H1 (cell line): ENCODE results near the gene FAM131C. TPM values are rescaled to one million over a fixed set of nuclear protein-coding genes. Genes with fewer than 3 reads are reported as not detected.

Experiments used
- CTCF ChIA-PET: fragments of 300-600 bp; sonication (Branson Sonifier 250); formaldehyde crosslinking; loops from one replicate; lab custom pipeline; 2021; ENCODE audit not compliant: partially characterized antibody; lab: Charles Lee
- POLR2A ChIA-PET: fragments of 300-600 bp; sonication (Branson Sonifier 250); formaldehyde crosslinking; loops from one replicate; lab custom pipeline; 2021; ENCODE audit warnings: inconsistent platforms; ENCODE audit not compliant: partially characterized antibody; lab: Charles Lee
- DNase-seq, 2 experiments: peaks; one replicate each; pipeline versions ENCODE4 v3.0.0 to v3.0.0-alpha.2; 2010 to 2022; ENCODE audit warnings: low spot score in 2 of 2, low read depth in 1 of 2, mixed read lengths in 1 of 2
- FAIRE-seq: peaks from 2 replicates; lab custom pipeline; 2011; peaks lifted over from hg19 to GRCh38; lab: Jason Lieb, UNC
- H2AFZ ChIP-seq: 2 replicates; pipeline ENCODE4 v1.8.1; 2012; ENCODE audit warnings: low read length, inconsistent platforms
- H2AK5ac ChIP-seq: 2 replicates; pipeline ENCODE4 v1.6.1; 2013; ENCODE audit warnings: low read depth, low read length
- H2BK120ac ChIP-seq: replicated peaks from 2 replicates; pipeline ENCODE3; 2013; ENCODE audit warnings: low read depth, low read length, inconsistent platforms
- H2BK12ac ChIP-seq: 2 replicates; pipeline ENCODE4 v1.6.1; 2013; ENCODE audit warnings: low read depth, low read length
- H2BK15ac ChIP-seq: 2 replicates; pipeline ENCODE4 v1.6.1; 2013; ENCODE audit warnings: low read length
- H2BK20ac ChIP-seq: 2 replicates; pipeline ENCODE4 v1.6.1; 2013; ENCODE audit warnings: low read length
- H2BK5ac ChIP-seq: 2 replicates; pipeline ENCODE4 v1.6.1; 2013; ENCODE audit warnings: low read depth, low read length
- H3K14ac ChIP-seq: 2 replicates; pipeline ENCODE4 v1.6.1; 2013; ENCODE audit warnings: inconsistent platforms; ENCODE audit not compliant: insufficient read length
- H3K18ac ChIP-seq: 2 replicates; pipeline ENCODE4 v1.6.1; 2013; ENCODE audit warnings: low read length; ENCODE audit errors: extremely low read depth
- H3K23ac ChIP-seq: 2 replicates; pipeline ENCODE4 v1.6.1; 2013; ENCODE audit warnings: inconsistent platforms; ENCODE audit not compliant: insufficient read length
- H3K23me2 ChIP-seq: 2 replicates; pipeline ENCODE4 v1.6.1; 2013; ENCODE audit warnings: low read depth, low read length
- H3K27ac ChIP-seq: 2 replicates; pipeline ENCODE4 v1.6.1; 2011; ENCODE audit warnings: low read depth, low read length, inconsistent platforms
- H3K27me3 ChIP-seq, 4 experiments: replicated peaks in 1 of 4; 1 replicate in 1 of 4; 2 replicates in 3 of 4; pipeline versions ENCODE4 v1.6.1 to v1.8.1; 2011 to 2013; ENCODE audit warnings: low read length in 3 of 4, mild to moderate bottlenecking in 3 of 4, inconsistent platforms in 2 of 4, mixed read lengths in 2 of 4, moderate library complexity in 1 of 4; ENCODE audit not compliant: control insufficient read depth in 3 of 4, insufficient read depth in 3 of 4; ENCODE audit errors: extremely low read depth in 1 of 4
- H3K36me3 ChIP-seq, 4 experiments: 2 replicates each; pipeline versions ENCODE4 v1.6.1 to v1.8.1; 2011 to 2013; ENCODE audit warnings: mild to moderate bottlenecking in 4 of 4, low read length in 3 of 4, moderate library complexity in 2 of 4, control low read depth in 1 of 4, inconsistent platforms in 1 of 4; ENCODE audit not compliant: insufficient read depth in 4 of 4, control insufficient read depth in 2 of 4
- H3K4ac ChIP-seq: replicated peaks from 2 replicates; pipeline ENCODE3; 2013; ENCODE audit warnings: low read length, low read depth, mixed read lengths, inconsistent platforms; ENCODE audit not compliant: insufficient read length
- H3K4me1 ChIP-seq, 4 experiments: replicated peaks in 1 of 4; 1 replicate in 1 of 4; 2 replicates in 3 of 4; pipeline versions ENCODE4 v1.6.1 to v1.8.1; 2011 to 2013; ENCODE audit warnings: low read length in 3 of 4, inconsistent platforms in 2 of 4, mixed read lengths in 1 of 4; ENCODE audit not compliant: insufficient read depth in 4 of 4, control insufficient read depth in 3 of 4
- H3K4me2 ChIP-seq, 2 experiments: 2 replicates each; pipeline versions ENCODE4 v1.6.1 to v1.8.1; 2011 to 2013; ENCODE audit warnings: low read depth in 2 of 2, low read length in 2 of 2, control low read depth in 1 of 2, inconsistent platforms in 1 of 2, mild to moderate bottlenecking in 1 of 2; ENCODE audit not compliant: insufficient read depth in 1 of 2
- H3K4me3 ChIP-seq, 4 experiments: fragments of 200-600, 300-600 bp in 1 of 4; sonication (generic), shearing (Covaris generic), sonication (Bioruptor Twin) in 1 of 4; 2 replicates each; pipeline versions ENCODE4 v1.5.1 to v1.8.1; 2011 to 2016; ENCODE audit warnings: low read length in 4 of 4, low read depth in 3 of 4, control low read depth in 2 of 4, inconsistent platforms in 2 of 4, mild to moderate bottlenecking in 2 of 4, mixed read lengths in 1 of 4, moderate library complexity in 1 of 4; ENCODE audit not compliant: insufficient read depth in 2 of 4; ENCODE audit errors: extremely low read depth in 1 of 4
- H3K56ac ChIP-seq: replicated peaks from 2 replicates; pipeline ENCODE3; 2013; ENCODE audit warnings: low read depth, mild to moderate bottlenecking, mixed read lengths, low read length, inconsistent platforms; ENCODE audit not compliant: insufficient read length
- H3K79me1 ChIP-seq: 2 replicates; pipeline ENCODE4 v1.6.1; 2013; ENCODE audit warnings: low read depth, low read length, control low read depth
- H3K79me2 ChIP-seq, 2 experiments: 2 replicates each; pipeline versions ENCODE4 v1.6.1 to v1.8.1; 2012 to 2013; ENCODE audit warnings: low read length in 2 of 2, mild to moderate bottlenecking in 2 of 2, inconsistent platforms in 1 of 2; ENCODE audit not compliant: insufficient read depth in 2 of 2, control insufficient read depth in 1 of 2
- H3K9ac ChIP-seq, 4 experiments: replicated peaks in 1 of 4; 1 replicate in 1 of 4; 2 replicates in 3 of 4; pipeline versions ENCODE4 v1.6.1 to v1.8.1; 2011 to 2013; ENCODE audit warnings: low read depth in 3 of 4, low read length in 3 of 4, control low read depth in 2 of 4, mild to moderate bottlenecking in 2 of 4, moderate library complexity in 2 of 4, inconsistent platforms in 1 of 4; ENCODE audit errors: extremely low read depth in 1 of 4
- H3K9me3 ChIP-seq, 2 experiments: 2 replicates each; pipeline versions ENCODE4 v1.6.1 to v1.8.1; 2012 to 2013; ENCODE audit warnings: mild to moderate bottlenecking in 2 of 2, moderate library complexity in 2 of 2, control low read depth in 1 of 2, inconsistent platforms in 1 of 2, low read depth in 1 of 2, low read length in 1 of 2, mixed read lengths in 1 of 2; ENCODE audit not compliant: insufficient read depth in 2 of 2
- H4K20me1 ChIP-seq, 2 experiments: replicated peaks in 1 of 2; 2 replicates each; pipeline versions ENCODE3 to v1.8.1; 2011 to 2013; ENCODE audit warnings: inconsistent platforms in 2 of 2, low read length in 2 of 2, mild to moderate bottlenecking in 1 of 2; ENCODE audit not compliant: insufficient read depth in 2 of 2, control insufficient read depth in 1 of 2
- H4K5ac ChIP-seq: 2 replicates; pipeline ENCODE4 v1.6.1; 2013; ENCODE audit warnings: low read length, low read depth, mixed read lengths, inconsistent platforms; ENCODE audit not compliant: insufficient read length
- H4K8ac ChIP-seq: 2 replicates; pipeline ENCODE4 v1.8.0; 2013; ENCODE audit warnings: mild to moderate bottlenecking, moderate library complexity, low read length, inconsistent platforms; ENCODE audit not compliant: insufficient read depth; ENCODE audit errors: extremely low read depth
- H4K91ac ChIP-seq: replicated peaks from 2 replicates; pipeline ENCODE3; 2013; ENCODE audit warnings: low read length, mixed read lengths, inconsistent platforms; ENCODE audit not compliant: insufficient read length
- CTCF ChIP-seq, 3 experiments: IDR thresholded peaks; 1 replicate in 2 of 3; 2 replicates in 1 of 3; pipeline versions ENCODE4 v1.5.1 to v1.6.1; 2011; ENCODE audit warnings: low read length in 3 of 3, mild to moderate bottlenecking in 3 of 3, inconsistent platforms in 2 of 3, low read depth in 1 of 3, moderate library complexity in 1 of 3; ENCODE audit not compliant: insufficient read depth in 1 of 3; ENCODE audit errors: control extremely low read depth in 1 of 3
- E2F6 ChIP-seq: IDR thresholded peaks from 2 replicates; pipeline ENCODE4 v1.6.1; 2012; ENCODE audit warnings: inconsistent platforms
- HDAC2 ChIP-seq, 2 experiments: fragments of 300-600 bp in 1 of 2; sonication (generic) in 1 of 2; IDR thresholded peaks; 2 replicates each; pipeline ENCODE4 v1.6.1; 2011 to 2012; ENCODE audit warnings: low read depth in 2 of 2, low read length in 2 of 2, mild to moderate bottlenecking in 2 of 2, moderate library complexity in 2 of 2, borderline replicate concordance in 1 of 2, inconsistent platforms in 1 of 2
- MAFK ChIP-seq: IDR thresholded peaks from 2 replicates; pipeline ENCODE4 v1.6.1; 2012; ENCODE audit warnings: low read depth, mild to moderate bottlenecking, improper control_type of control experiment, low read length
- POLR2A ChIP-seq, 2 experiments: IDR thresholded peaks; 1 replicate in 1 of 2; 2 replicates in 1 of 2; pipeline ENCODE4 v1.6.1; 2011; ENCODE audit warnings: low read depth in 2 of 2, low read length in 2 of 2, mild to moderate bottlenecking in 2 of 2; ENCODE audit errors: control extremely low read depth in 1 of 2
- TCF12 ChIP-seq: IDR thresholded peaks from 2 replicates; pipeline ENCODE4 v1.6.1; 2011; ENCODE audit warnings: low read depth, mild to moderate bottlenecking, low read length
- YY1 ChIP-seq: IDR thresholded peaks from 2 replicates; pipeline ENCODE4 v1.6.1; 2011; ENCODE audit warnings: low read depth, mild to moderate bottlenecking, low read length
- WGBS, 2 experiments: shearing (Covaris generic) in 1 of 2; methylation state at CpG; one replicate each; pipeline versions ENCODE4 v1.1.6 to v1.1.7; 2013 to 2015; ENCODE audit warnings: low lambda C conversion rate in 2 of 2, mixed read lengths in 2 of 2, inconsistent platforms in 1 of 2, low coverage in 1 of 2, missing lambda C conversion rate in 1 of 2; ENCODE audit not compliant: insufficient replicate concordance in 2 of 2, insufficient coverage in 1 of 2, insufficient read length in 1 of 2; ENCODE audit errors: extremely low coverage in 1 of 2, missing lambda C conversion rate in 1 of 2; 5-methylcytosine and 5-hydroxymethylcytosine counted together
- polyA plus RNA-seq, 7 experiments: library from polyadenylated mRNA; depleted of rRNA in 3 of 7; stranded (reverse) in 5 of 7; unstranded in 2 of 7; fragments of >200 nt in 5 of 7; fragments of 200-250 nt in 2 of 7; gene quantifications; 1 replicate in 5 of 7; 2 replicates in 1 of 7; 4 replicates in 1 of 7; pipeline versions ENCODE4 v1.2.1 to v1.2.3, GENCODE V29; 2011 to 2013; ENCODE audit warnings: missing spikeins in 2 of 7, mixed read lengths in 2 of 7
- total RNA-seq: library from RNA; stranded (reverse); fragmentation: NEBNext Ultra II Directional; extraction: Animal tissue kit (Norgen Biotek cat#: 25700); gene quantifications from 2 replicates; pipeline ENCODE4 v1.2.1, GENCODE V29; 2021

The FAM131C gene
- total and polyA plus RNA-seq, 2 of the 8 experiments (the other 6 are each of a cell fraction or from before 2014, with no cell fraction given), result 0.73 to 0.78 TPM

- no peak within 1 kb of the TSS for H3K9ac ChIP-seq
- no peak within 1 kb of the TSS for H2BK20ac ChIP-seq
- H4K20me1 ChIP-seq, result no peaks in the 10 kb centered on the region
- peaks cover 5 to 34% (median 14%) of the 10 kb centered on the region in 4 experiments for H3K4me1 ChIP-seq
- no peak within 1 kb of the TSS for H4K5ac ChIP-seq
- no peak within 1 kb of the TSS for H3K23ac ChIP-seq
- no peak within 1 kb of the TSS for H3K27ac ChIP-seq
- WGBS, 2 experiments, result 66% methylated on average over 35 of the region's 37 CpGs; no CpG with 5 or more reads in 1 of the 2 experiments
- H4K91ac ChIP-seq, result no peak within 1 kb of the TSS
- H3K23me2 ChIP-seq, result no peaks in the 10 kb centered on the region; the same call in 1 of the 2 replicates
- DNase-seq, result no peak
- H2AFZ ChIP-seq, result no peak within 1 kb of the TSS
- H2BK5ac ChIP-seq, result peak within 1 kb of the TSS; percentile 16; the same call in 1 of the 2 replicates
- H3K14ac ChIP-seq, result no peak within 1 kb of the TSS
- peak within 1 kb of the TSS; percentile 16 for H4K8ac ChIP-seq
- no peak within 1 kb of the TSS; the same call in 1 of the 2 replicates for H3K18ac ChIP-seq
- H2BK120ac ChIP-seq, result no peak within 1 kb of the TSS
- POLR2A ChIA-PET, result interaction anchor here (1.3 kb wide), 1 partner anchor 9 kb away, joined by 5 read pairs; no protein-coding TSS in a partner anchor
- no peaks in the 10 kb centered on the region for H3K36me3 ChIP-seq
- no peak for FAIRE-seq
- H3K27me3 ChIP-seq, result peaks cover 0 to 4% (median under 1%) of the 10 kb centered on the region in 4 experiments; a peak in 3 of 7 replicates
- no peaks in the 10 kb centered on the region for H3K9me3 ChIP-seq
- H3K4me3 ChIP-seq, result no peak within 1 kb of the TSS
- no peaks in the 10 kb centered on the region for H3K79me2 ChIP-seq
- H3K79me1 ChIP-seq, result no peaks in the 10 kb centered on the region
- H2BK15ac ChIP-seq, result peak within 1 kb of the TSS; percentile 61; the same call in 1 of the 2 replicates
- no peak within 1 kb of the TSS for H3K56ac ChIP-seq
- H3K4ac ChIP-seq, result no peak within 1 kb of the TSS
- no peak within 1 kb of the TSS for H2AK5ac ChIP-seq
- no peak within 1 kb of the TSS for H3K4me2 ChIP-seq
- CTCF ChIA-PET, result interaction anchor here (0.8 to 6.7 kb wide), 11 partner anchors 8 to 351 kb away, joined by 3 to 74 read pairs (median 3); no protein-coding TSS in a partner anchor
- peak within 1 kb of the TSS; percentile 84; the same call in 1 of the 2 replicates for H2BK12ac ChIP-seq
- TF ChIP-seq E2F6 (no peak), CTCF (IDR thresholded peaks at IDR 0.05; ENCODE audit: control extremely low read depth in 1 of 3, insufficient read depth in 1 of 3, low read depth in 1 of 3, low read length in 3 of 3) (peak in 2 of 3 experiments; percentile 36 to 37; a peak in 3 of 4 replicates), YY1 (0 out of 2 replicates have a peak, but pooled peaks have one; percentile 5), POLR2A (IDR thresholded peaks at IDR 0.05; ENCODE audit: control extremely low read depth in 1 of 2, low read depth in 2 of 2, low read length in 2 of 2) (no peak), MAFK (no peak), TCF12 (no peak), HDAC2 (IDR thresholded peaks at IDR 0.05; ENCODE audit: borderline replicate concordance in 1 of 2, low read depth in 2 of 2, low read length in 2 of 2) (no peak)
These were observed 55.8 kb downstream of the FAM131C start, which contains the start of gene HSPB7 for GRCh38 chr1:16017461-16018303. HSPB7 (minus strand) TSS chr1:16018043; CDS start chr1:16017963, 80 bp downstream.
